K562 (cell line): ENCODE data around the gene GRK4. TPM values are rescaled to one million over a fixed set of nuclear protein-coding genes. Genes with fewer than 3 reads are reported as not detected.

ENCODE experiments used
- ATAC-seq: fragments of 200-7000 bp; cut with Tn5 transposase; 3 replicates; pipeline ENCODE4 v1.9.1; 2020; ENCODE audit warnings: moderate library complexity
- BruUV-seq: library from RNA; stranded (reverse); fragments of 400-500 nt; replicated peaks from 2 replicates; lab custom pipeline; 2021; lab: Mats Ljungman, UMichigan
- CTCF ChIA-PET: fragments of 300-600 bp; formaldehyde crosslinking; extraction: SDS; loops from one replicate; lab custom pipeline; 2021; ENCODE audit warnings: low intra/inter-chr PET ratio; lab: Yijun Ruan, JAX
- POLR2A ChIA-PET: fragments of 300-600, 350-650 bp; sonication (Branson Sonifier 250); formaldehyde crosslinking; extraction: SDS; loops from one replicate; lab custom pipeline; 2021; ENCODE audit warnings: antibody characterized with exemption, inconsistent platforms; lab: Yijun Ruan, JAX
- DNase-seq, 4 experiments: peaks; one replicate each; pipeline versions ENCODE4 v3.0.0 to v3.0.0-alpha.2; 2011 to 2018; ENCODE audit warnings: low spot score in 3 of 4, mixed read lengths in 3 of 4; ENCODE audit errors: extremely low read depth in 1 of 4
- FAIRE-seq: peaks from 2 replicates; lab custom pipeline; 2011; peaks lifted over from hg19 to GRCh38; lab: Jason Lieb, UNC
- H2AFZ ChIP-seq: 2 replicates; pipeline ENCODE4 v1.6.0; 2011; ENCODE audit warnings: low read depth, low read length, control low read depth, inconsistent platforms
- H3K27ac ChIP-seq: fragments of 200-600 bp; 3 replicates; pipeline ENCODE4 v1.8.0; 2011; ENCODE audit warnings: low read depth, mild to moderate bottlenecking, control low read depth, inconsistent platforms, low read length, moderate library complexity, mixed read lengths; ENCODE audit errors: extremely low read depth
- H3K27me3 ChIP-seq, 2 experiments: fragments of 300-600 bp in 1 of 2; 2 replicates in 1 of 2; 3 replicates in 1 of 2; pipeline versions ENCODE4 v1.6.0 to v1.8.0; 2011; ENCODE audit warnings: inconsistent platforms in 2 of 2, low read length in 2 of 2, mild to moderate bottlenecking in 1 of 2, mixed read lengths in 1 of 2, moderate library complexity in 1 of 2; ENCODE audit not compliant: control insufficient read depth in 2 of 2, insufficient read depth in 2 of 2
- H3K36me3 ChIP-seq: fragments of 300-600 bp; 3 replicates; pipeline ENCODE4 v1.8.0; 2011; ENCODE audit warnings: mild to moderate bottlenecking, low read length, inconsistent platforms; ENCODE audit not compliant: control insufficient read depth, insufficient read depth
- H3K4me1 ChIP-seq, 2 experiments: fragments of 200-600 bp in 1 of 2; replicated peaks in 1 of 2; 2 replicates in 1 of 2; 3 replicates in 1 of 2; pipeline versions ENCODE4 v1.5.1 to v1.8.0; 2011; ENCODE audit warnings: inconsistent platforms in 2 of 2, low read length in 2 of 2, mild to moderate bottlenecking in 1 of 2, mixed read lengths in 1 of 2, moderate library complexity in 1 of 2; ENCODE audit not compliant: control insufficient read depth in 2 of 2, insufficient read depth in 2 of 2
- H3K4me2 ChIP-seq: 2 replicates; pipeline ENCODE4 v1.6.1; 2011; ENCODE audit warnings: low read length, control low read depth, inconsistent platforms, mixed read lengths; ENCODE audit not compliant: insufficient read depth
- H3K4me3 ChIP-seq: fragments of 200-600 bp; sonication (generic), shearing (Covaris generic); 2 replicates; pipeline ENCODE4 v1.5.1; 2016; ENCODE audit warnings: control low read depth, inconsistent platforms
- H3K79me2 ChIP-seq: fragments of 200-600 bp; 3 replicates; pipeline ENCODE4 v1.8.0; 2011; ENCODE audit warnings: low read length, inconsistent platforms; ENCODE audit not compliant: control insufficient read depth, insufficient read depth
- H3K9ac ChIP-seq, 2 experiments: 2 replicates each; pipeline versions ENCODE4 v1.6.0 to v1.6.1; 2011; ENCODE audit warnings: low read depth in 2 of 2, low read length in 2 of 2, control low read depth in 1 of 2, inconsistent platforms in 1 of 2, mild to moderate bottlenecking in 1 of 2, mixed read lengths in 1 of 2; ENCODE audit not compliant: insufficient read depth in 1 of 2
- H3K9me1 ChIP-seq: one replicate; pipeline ENCODE4 v1.6.0; 2011; ENCODE audit warnings: inconsistent platforms, mild to moderate bottlenecking, low read length, moderate library complexity; ENCODE audit not compliant: control insufficient read depth, insufficient read depth
- H3K9me3 ChIP-seq: replicated peaks from 2 replicates; pipeline ENCODE4 v1.5.1; 2011; ENCODE audit warnings: low read depth, low read length, inconsistent platforms; ENCODE audit not compliant: control insufficient read depth, insufficient read depth
- H4K20me1 ChIP-seq: replicated peaks from 2 replicates; pipeline ENCODE4 v1.6.1; 2011; ENCODE audit warnings: low read length, inconsistent platforms, mixed read lengths; ENCODE audit not compliant: control insufficient read depth, insufficient read depth
- CBX2 ChIP-seq: fragments of 200-600 bp; sonication (generic); IDR thresholded peaks from one replicate; pipeline ENCODE4 v1.6.1; 2012; ENCODE audit warnings: mild to moderate bottlenecking, low read length, inconsistent platforms; ENCODE audit not compliant: insufficient read depth, poor library complexity, severe bottlenecking
- CEBPB ChIP-seq: fragments of 450-650 bp; IDR thresholded peaks from 2 replicates; pipeline ENCODE4 v1.6.1; 2016; ENCODE audit warnings: missing genetic modification characterization, missing compliant biosample characterization
- ELF2 ChIP-seq: fragments of 250-450 bp; sonication (Bioruptor Pico); IDR thresholded peaks from 2 replicates; pipeline ENCODE4 v1.5.0; 2021; ENCODE audit warnings: mild to moderate bottlenecking
- FOSL1 ChIP-seq: fragments of 200-800 bp; sonication (Bioruptor generic); conservative IDR thresholded peaks from 2 replicates; pipeline ENCODE4 v1.6.1; 2016; ENCODE audit warnings: missing genetic modification characterization, missing compliant biosample characterization
- KAT7 ChIP-seq: sonication (generic); formaldehyde crosslinking; IDR thresholded peaks from 2 replicates; pipeline ENCODE4 v1.8.0; 2022; ENCODE audit warnings: missing genetic modification reagents, mild to moderate bottlenecking, borderline replicate concordance
- NBN ChIP-seq: fragments of 450-650 bp; IDR thresholded peaks from 2 replicates; pipeline ENCODE4 v1.6.1; 2016; ENCODE audit warnings: low read depth, mild to moderate bottlenecking
- NFRKB ChIP-seq: fragments of 450-650 bp; IDR thresholded peaks from 2 replicates; pipeline ENCODE4 v1.6.1; 2016; ENCODE audit warnings: low read depth
- RBM15 ChIP-seq: fragments of 200-400 bp; formaldehyde crosslinking; IDR thresholded peaks from 2 replicates; pipeline ENCODE4 v1.6.1; 2018; ENCODE audit warnings: mild to moderate bottlenecking, low read length, moderate library complexity; ENCODE audit not compliant: insufficient read depth
- SAFB2 ChIP-seq: fragments of 200-400 bp; formaldehyde crosslinking; IDR thresholded peaks from 2 replicates; pipeline ENCODE4 v1.6.1; 2018; ENCODE audit warnings: borderline replicate concordance, low read length, low read depth, moderate library complexity; ENCODE audit not compliant: severe bottlenecking
- SMARCB1 ChIP-seq: IDR thresholded peaks from 2 replicates; pipeline ENCODE4 v1.6.1; 2011; ENCODE audit warnings: improper control_type of control experiment, low read depth; ENCODE audit not compliant: insufficient read length
- ZBTB7A ChIP-seq: IDR thresholded peaks from 2 replicates; pipeline ENCODE4 v1.6.1; 2011; ENCODE audit warnings: low read depth, mild to moderate bottlenecking, low read length, moderate library complexity, borderline replicate concordance; ENCODE audit not compliant: control insufficient read depth
- ZNF431 ChIP-seq: sonication (generic); formaldehyde crosslinking; IDR thresholded peaks from 2 replicates; pipeline ENCODE4 v1.8.0; 2022; ENCODE audit warnings: mild to moderate bottlenecking, missing genetic modification reagents
- WGBS: fragments of 100-300 bp; shearing (Covaris generic); methylation state at CpG from one replicate; pipeline ENCODE4 v1.1.6; 2016; ENCODE audit warnings: low coverage, mixed read lengths; ENCODE audit not compliant: insufficient coverage; ENCODE audit errors: missing lambda C conversion rate; 5-methylcytosine and 5-hydroxymethylcytosine counted together
- in situ Hi-C: fragments of 300-500 bp; cut with MboI; formaldehyde crosslinking; loops from 4 replicates; pipeline ENCODE4 v1.15.0; 2018; ENCODE audit warnings: inconsistent platforms, mixed read lengths
- intact Hi-C: fragments of 100-400 bp; cut with micrococcal nuclease; formaldehyde crosslinking; loops from 2 replicates; pipeline ENCODE4 v1.14.2; 2022
- polyA plus RNA-seq, 8 experiments: library from polyadenylated mRNA; depleted of rRNA in 4 of 8; stranded (reverse) in 5 of 8; unstranded in 3 of 8; fragments of >200 nt; fragmentation: Nextera tagmentation in 2 of 8; fragmentation: Illumina TruSeq in 1 of 8; extraction: Ambion mirVana in 2 of 8; extraction: Trizol in 1 of 8; gene quantifications; 2 replicates each; pipeline versions ENCODE4 v1.2.1 to v1.2.3, GENCODE V29; 2011 to 2014; ENCODE audit warnings: inconsistent platforms in 1 of 8, missing spikeins in 1 of 8
- total RNA-seq, 7 experiments: library from RNA; depleted of rRNA in 6 of 7; stranded (reverse); fragments of >200 nt in 6 of 7; fragmentation: Illumina TruSeq in 2 of 7; extraction: Trizol in 2 of 7; gene quantifications; 2 replicates each; pipeline versions ENCODE4 v1.2.1 to v1.2.3, GENCODE V29; 2011 to 2021; ENCODE audit warnings: low replicate concordance in 1 of 7
- TF ChIP-seq, protein P1 (sequence below): sonication (generic); formaldehyde crosslinking; IDR thresholded peaks from 2 replicates; pipeline ENCODE4 v1.8.0; 2022; ENCODE audit warnings: missing genetic modification reagents, mild to moderate bottlenecking, borderline replicate concordance
- TF ChIP-seq, protein P2 (sequence below): sonication (generic); formaldehyde crosslinking; IDR thresholded peaks from 2 replicates; pipeline ENCODE4 v1.4.0; 2020; ENCODE audit warnings: mild to moderate bottlenecking, missing genetic modification reagents

GRK4 gene
- total and polyA plus RNA-seq, 9 of the 15 experiments (the other 6 are each of a cell fraction or from before 2014, with no cell fraction given) = 1.1 to 4.8 (median 2.6) TPM

DNA sequence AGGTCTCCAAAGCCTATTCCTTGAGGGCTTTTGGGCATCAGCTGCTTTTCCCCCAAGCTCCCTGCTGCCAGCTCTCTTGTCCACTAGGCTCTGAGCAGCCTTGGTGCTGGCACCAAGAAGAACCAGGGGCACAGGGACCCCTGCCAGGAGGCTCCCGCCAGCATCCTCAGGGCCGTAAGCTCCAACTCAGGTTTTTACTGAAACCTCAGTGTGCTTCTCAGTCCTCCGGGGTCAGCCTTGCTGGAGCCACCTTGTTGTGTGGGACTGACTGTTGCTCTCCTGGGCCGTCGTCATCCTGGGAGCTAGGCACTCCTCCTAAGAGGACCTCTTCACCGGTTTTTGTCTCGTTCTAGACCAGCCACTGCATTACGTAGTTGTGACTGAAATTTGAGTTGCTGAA, 39.1 kb upstream of the GRK4 start:
- intact Hi-C loops = no loop called here
- Histone ChIP-seq H2AFZ (no peak overlapping the region), H4K20me1 (0 out of 2 replicates have a peak, but pooled peaks cover 8% of the 10 kb centered on the region), H3K4me2 (no peak overlapping the region), H3K4me1 (peaks cover 0 to 6% of the 10 kb centered on the region in 2 experiments; a peak in 1 of 5 replicates), H3K9ac (no peak overlapping the region), H3K27me3 (no peaks in the 10 kb centered on the region), H3K9me3 (no peaks in the 10 kb centered on the region), H3K9me1 (no peaks in the 10 kb centered on the region), H3K36me3 (peaks cover 57% of the 10 kb centered on the region; the same call in 2 of the 3 replicates), H3K27ac (no peak overlapping the region), H3K4me3 (no peak overlapping the region), H3K79me2 (no peaks in the 10 kb centered on the region)
- 91% methylated on average over 8 of the region's 8 CpGs for WGBS
- FAIRE-seq (no peak), DNase-seq (no peak), ATAC-seq (no peak)
- no TSS peak for BruUV-seq
- ChIA-PET CTCF (no interaction called here), POLR2A (no interaction called here)
- in situ Hi-C loops = no loop called here
- TF ChIP-seq CEBPB (tag) = no peak
- TF ChIP-seq, protein P1, sequence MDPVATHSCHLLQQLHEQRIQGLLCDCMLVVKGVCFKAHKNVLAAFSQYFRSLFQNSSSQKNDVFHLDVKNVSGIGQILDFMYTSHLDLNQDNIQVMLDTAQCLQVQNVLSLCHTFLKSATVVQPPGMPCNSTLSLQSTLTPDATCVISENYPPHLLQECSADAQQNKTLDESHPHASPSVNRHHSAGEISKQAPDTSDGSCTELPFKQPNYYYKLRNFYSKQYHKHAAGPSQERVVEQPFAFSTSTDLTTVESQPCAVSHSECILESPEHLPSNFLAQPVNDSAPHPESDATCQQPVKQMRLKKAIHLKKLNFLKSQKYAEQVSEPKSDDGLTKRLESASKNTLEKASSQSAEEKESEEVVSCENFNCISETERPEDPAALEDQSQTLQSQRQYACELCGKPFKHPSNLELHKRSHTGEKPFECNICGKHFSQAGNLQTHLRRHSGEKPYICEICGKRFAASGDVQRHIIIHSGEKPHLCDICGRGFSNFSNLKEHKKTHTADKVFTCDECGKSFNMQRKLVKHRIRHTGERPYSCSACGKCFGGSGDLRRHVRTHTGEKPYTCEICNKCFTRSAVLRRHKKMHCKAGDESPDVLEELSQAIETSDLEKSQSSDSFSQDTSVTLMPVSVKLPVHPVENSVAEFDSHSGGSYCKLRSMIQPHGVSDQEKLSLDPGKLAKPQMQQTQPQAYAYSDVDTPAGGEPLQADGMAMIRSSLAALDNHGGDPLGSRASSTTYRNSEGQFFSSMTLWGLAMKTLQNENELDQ (CRISPR knock-in tag) = no peak
- TF ChIP-seq FOSL1 (tag) = no peak
- no peak for TF ChIP-seq NBN
- TF ChIP-seq NFRKB = no peak
- TF ChIP-seq, protein P2, sequence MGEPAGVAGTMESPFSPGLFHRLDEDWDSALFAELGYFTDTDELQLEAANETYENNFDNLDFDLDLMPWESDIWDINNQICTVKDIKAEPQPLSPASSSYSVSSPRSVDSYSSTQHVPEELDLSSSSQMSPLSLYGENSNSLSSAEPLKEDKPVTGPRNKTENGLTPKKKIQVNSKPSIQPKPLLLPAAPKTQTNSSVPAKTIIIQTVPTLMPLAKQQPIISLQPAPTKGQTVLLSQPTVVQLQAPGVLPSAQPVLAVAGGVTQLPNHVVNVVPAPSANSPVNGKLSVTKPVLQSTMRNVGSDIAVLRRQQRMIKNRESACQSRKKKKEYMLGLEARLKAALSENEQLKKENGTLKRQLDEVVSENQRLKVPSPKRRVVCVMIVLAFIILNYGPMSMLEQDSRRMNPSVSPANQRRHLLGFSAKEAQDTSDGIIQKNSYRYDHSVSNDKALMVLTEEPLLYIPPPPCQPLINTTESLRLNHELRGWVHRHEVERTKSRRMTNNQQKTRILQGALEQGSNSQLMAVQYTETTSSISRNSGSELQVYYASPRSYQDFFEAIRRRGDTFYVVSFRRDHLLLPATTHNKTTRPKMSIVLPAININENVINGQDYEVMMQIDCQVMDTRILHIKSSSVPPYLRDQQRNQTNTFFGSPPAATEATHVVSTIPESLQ (CRISPR knock-in tag) = no peak
- TF ChIP-seq RBM15 = no peak
- TF ChIP-seq KAT7 (CRISPR knock-in tag) = no peak
- no peak for TF ChIP-seq SMARCB1
- TF ChIP-seq CBX2 = no peak
- no peak for TF ChIP-seq ZNF431 (CRISPR knock-in tag)
- TF ChIP-seq ZBTB7A = no peak
- no peak for TF ChIP-seq ELF2
- no peak for TF ChIP-seq SAFB2
